HG03342 (cell line): ENCODE data around the gene IRAK2.

Source experiments
- ATAC-seq: cut with Tn5 transposase; IDR thresholded peaks from one replicate; pipeline ENCODE4 v1.9.1; 2021; ENCODE audit warnings: mild to moderate bottlenecking, moderate library complexity; ENCODE audit not compliant: unreplicated experiment

IRAK2 gene

DNA sequence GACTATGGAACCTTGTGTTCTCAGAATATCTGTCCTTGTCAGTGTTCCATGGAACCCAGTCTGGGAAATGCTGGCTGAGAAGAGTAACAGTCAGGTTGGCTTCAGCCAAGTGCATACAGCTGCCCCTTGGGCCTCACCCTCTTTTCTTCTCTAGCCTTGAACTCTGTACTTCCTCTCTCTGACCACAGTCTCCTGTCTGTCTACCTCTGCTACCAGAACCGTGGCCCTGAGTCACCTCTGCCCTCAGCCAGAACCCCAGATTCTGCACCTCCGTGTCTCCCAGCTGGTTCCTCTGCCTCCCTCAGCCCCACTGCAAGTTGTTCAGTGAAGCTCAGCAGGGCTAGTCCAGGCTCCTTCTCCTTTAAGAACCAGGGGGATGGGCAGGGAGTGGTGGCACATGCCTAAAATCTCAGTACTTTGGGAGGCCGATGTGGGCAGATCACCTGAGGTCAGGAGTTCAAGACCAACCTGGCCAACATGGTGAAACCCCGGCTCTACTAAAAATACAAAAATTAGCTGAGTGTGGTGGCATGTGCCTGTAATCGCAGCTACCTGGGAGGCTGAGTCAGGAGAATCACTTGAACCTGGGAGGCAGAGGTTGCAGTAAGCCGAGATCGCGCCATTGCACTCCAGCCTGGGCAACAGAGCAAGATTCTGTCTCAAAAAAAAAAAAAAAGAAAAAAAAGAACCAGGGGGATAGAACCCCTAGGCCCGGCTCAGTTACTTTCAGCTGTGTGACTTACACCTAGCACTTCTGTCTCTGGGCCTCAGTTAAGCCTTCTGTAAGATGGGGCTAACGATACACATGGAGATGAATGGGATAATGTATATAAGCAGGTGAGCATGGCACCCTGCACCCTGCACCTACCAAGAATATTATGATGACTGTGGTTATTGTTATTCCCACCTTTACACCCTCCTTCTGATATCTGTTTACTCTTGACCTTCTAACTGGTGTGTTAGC is 59.2 kb downstream of the IRAK2 start:
- peak; percentile 75 for ATAC-seq

DNA sequence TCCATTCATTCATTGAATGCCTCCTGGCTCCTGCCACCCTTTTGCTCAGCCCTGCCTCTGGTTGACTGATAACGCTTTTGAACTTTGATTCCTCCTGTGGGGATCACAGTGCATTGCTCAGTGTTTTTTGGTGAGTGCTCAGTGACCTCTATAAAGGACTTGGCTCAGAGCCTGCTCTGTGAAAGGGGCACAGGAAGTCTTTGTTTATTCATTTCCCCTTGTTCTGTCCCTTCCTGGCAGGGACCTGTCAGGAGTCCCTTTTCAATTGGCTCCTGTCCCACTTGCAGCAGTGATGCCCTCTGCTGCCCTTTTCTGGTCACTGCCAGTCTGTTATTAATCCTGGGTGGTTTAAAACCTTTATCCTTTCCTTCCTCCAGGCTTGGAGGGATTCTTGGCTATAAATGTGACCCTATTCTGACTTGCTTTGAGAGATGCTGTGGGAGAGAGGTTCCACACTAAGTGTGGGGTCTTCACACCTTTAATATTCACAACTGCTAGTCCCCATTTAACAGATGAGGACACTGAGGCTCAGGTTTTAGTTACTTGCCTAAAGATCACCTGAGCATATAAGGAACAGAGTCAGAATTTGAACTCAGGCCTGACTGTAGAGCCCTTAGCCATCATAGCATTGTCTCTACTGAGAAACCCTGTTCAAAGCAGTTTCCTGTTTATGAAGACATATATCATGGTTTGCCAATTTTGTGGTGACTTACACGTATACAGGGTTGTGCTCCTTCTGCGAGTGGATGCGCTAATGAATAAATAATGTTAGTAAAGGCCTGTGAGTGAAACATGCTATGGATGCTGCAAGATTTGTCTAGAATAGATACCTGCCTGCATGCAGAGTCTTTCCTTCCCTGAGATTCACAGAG is 60.3 kb downstream of the IRAK2 start:
- ATAC-seq: peak; percentile 34

- no peak for ATAC-seq
Observed at GRCh38 chr3:10226293-10226692, 61.6 kb downstream of the IRAK2 start.

- no peak for ATAC-seq
Observed at GRCh38 chr3:10228248-10228950, 63.7 kb downstream of the IRAK2 start.

GRCh38 chr3:10229576-10229975 is 64.9 kb downstream of the IRAK2 start:
- ATAC-seq: no peak

GRCh38 chr3:10232137-10232536 is 67.4 kb downstream of the IRAK2 start:
- no peak for ATAC-seq

DNA sequence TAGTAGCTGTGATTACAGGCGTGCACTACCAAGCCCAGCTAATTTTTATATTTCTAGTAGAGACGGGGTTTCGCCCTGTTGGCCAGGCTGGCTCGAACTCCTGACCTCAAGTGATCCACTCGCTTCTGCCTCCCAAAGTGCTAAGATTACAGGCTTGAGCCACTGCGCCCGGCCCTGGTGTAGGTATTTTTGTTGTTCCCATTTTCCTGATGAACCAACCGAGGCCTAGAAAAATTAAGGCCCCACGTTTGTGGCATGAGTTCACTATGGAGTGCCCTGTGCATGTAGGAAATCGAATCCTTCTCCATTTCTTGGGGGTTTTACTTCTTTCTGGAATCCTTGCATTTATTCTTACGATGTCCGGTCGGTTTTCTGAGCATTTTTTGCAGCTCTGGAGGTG is 69.3 kb downstream of the IRAK2 start:
- no peak for ATAC-seq

- no peak for ATAC-seq
Observed at GRCh38 chr3:10234526-10235230, 70.0 kb downstream of the IRAK2 start.

- ATAC-seq: no peak
Observed at GRCh38 chr3:10235551-10235950, 70.8 kb downstream of the IRAK2 start.

DNA sequence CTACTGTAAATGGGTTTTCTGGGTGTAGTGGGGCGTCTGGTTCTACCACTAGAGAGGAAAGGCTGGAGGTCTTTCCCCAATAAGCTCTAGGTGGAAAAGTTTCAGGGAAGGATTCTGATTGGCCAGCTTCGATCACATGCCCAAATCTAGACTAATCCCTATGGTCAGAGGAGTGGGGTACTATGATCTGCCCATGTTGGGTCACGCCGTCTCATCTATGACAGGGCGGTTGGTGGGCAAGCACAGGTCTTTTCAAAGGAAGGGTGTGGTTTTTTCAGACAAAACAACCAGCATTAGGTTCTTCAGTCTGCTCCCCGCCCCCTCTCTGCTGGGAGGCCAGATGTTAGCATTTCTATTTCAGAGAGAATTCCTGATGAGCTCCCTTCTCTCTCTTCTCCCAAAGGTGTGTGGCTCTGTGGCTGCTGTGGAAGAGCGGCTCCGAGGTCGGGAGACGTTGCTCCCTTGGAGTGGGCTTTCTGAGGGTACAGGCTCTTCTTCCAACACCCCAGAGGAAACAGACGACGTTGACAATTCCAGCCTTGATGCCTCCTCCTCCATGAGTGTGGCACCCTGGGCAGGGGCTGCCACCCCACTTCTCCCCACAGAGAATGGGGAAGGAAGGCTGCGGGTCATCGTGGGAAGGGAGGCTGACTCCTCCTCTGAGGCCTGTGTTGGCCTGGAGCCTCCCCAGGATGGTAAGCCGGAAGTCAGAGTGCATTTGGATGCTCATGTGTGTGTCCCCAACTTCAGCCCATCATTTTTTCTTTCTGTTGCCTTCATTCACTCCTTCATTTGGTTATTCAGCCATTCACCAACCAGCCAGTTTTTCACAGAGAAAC is 73.8 kb downstream of the IRAK2 start:
- no peak for ATAC-seq

- no peak for ATAC-seq
Observed at GRCh38 chr3:10240799-10241198, 76.1 kb downstream of the IRAK2 start.

GRCh38 chr3:10242182-10243065 is 77.7 kb downstream of the IRAK2 start:
- ATAC-seq: no peak

DNA sequence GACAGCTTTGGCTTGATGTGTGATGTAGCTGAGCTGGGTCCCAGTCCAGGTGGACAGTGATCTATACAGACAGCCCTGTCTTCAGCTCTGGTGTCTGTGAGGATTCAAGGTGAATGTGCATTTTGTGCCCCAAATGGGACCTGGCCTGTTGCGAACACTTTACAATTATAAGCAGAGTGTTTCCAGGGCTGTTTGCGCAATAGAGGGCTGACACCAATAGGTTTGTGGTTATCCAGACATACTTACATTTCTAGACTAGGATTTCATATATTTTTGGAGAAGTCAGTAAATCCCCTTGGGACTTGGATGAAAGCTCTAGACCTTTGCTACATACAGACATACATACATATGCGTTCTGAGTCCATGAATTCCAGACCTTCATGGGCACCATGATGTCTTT is 79.3 kb downstream of the IRAK2 start:
- no peak for ATAC-seq

DNA sequence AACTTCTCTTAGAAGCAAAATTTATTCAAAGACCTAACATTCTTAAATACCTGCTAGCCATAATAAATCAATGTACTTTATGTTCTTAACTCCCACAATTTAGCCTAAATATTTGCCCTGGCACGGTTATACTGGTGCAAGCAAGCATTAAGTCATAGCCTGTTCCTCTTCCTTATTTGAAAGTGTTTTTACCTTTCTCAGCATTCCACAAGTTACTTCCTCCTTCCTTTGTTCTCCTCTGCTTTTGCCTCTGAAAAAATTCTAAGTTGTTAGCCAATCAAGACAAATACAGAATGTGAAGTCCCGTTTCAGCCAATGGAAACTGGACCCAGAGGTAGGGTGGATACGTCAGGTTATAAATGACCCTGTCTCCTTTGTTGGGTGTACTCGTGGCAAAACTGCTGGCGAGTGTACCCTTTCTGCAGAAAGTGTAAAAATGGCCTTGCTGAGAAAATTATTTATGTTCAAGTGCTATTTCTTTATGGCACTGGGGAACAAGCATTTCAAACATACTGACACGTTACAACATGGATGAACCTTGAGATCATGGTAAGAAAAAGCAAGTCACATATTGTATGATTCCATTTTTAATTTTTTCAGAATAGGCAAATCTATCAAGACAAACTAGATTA is 80.5 kb downstream of the IRAK2 start:
- no peak for ATAC-seq

GRCh38 chr3:10247679-10248183 is 83.0 kb downstream of the IRAK2 start:
- ATAC-seq: no peak

- ATAC-seq: peak; percentile 92
Observed at GRCh38 chr3:10248184-10248983, 83.7 kb downstream of the IRAK2 start, which contains the start of gene TATDN2. Gene TATDN2 (plus strand): TSS chr3:10248459. CDS start chr3:10249201, 742 bp downstream.
